ENCODE results near the gene CKB.
"Not testable (repeated sequence)": the region's sequence is repeated elsewhere in the genome, so short reads cannot be mapped to it uniquely, and the experiment has no call there.

Gene CKB

DNA sequence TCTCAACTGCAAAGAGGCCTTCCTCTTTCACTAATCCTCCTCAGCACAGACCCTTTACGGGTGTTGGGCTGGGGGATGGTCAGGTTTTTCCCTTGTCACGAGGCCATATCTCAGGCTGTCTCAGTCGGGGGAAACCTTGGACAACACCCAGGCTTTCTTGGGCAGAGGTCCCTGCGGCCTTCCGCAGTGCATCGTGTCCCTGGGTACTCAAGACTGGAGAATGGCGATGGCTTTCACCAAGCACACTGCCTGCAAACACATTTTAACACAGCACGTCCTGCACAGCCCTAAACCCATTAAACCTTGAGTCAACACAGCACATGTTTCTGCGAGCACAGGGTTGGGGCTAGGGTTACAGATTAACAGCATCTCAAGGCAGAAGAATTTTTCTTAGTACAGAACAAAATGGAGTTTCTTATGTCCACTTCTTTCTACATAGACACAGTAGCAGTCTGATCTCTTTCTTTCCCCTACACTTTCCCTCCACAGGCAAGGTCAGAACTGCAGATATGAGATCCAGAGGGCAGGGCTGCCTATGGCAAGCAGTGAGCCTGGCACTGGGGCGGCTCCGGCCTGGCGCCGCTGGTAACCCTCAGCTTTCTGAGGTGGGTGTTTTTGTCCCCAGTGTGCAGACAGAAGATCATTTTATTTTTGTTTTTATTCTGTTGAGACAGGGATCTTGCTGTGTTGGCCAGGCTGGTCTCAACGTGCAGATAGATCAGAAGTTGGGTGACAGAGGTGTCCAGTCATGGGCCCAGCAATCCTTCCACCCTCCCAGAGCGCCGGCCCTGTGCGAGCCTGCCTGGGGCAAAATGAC lies 3.0 kb upstream of the CKB start:
- not testable (repeated sequence) for DNase-seq

DNA sequence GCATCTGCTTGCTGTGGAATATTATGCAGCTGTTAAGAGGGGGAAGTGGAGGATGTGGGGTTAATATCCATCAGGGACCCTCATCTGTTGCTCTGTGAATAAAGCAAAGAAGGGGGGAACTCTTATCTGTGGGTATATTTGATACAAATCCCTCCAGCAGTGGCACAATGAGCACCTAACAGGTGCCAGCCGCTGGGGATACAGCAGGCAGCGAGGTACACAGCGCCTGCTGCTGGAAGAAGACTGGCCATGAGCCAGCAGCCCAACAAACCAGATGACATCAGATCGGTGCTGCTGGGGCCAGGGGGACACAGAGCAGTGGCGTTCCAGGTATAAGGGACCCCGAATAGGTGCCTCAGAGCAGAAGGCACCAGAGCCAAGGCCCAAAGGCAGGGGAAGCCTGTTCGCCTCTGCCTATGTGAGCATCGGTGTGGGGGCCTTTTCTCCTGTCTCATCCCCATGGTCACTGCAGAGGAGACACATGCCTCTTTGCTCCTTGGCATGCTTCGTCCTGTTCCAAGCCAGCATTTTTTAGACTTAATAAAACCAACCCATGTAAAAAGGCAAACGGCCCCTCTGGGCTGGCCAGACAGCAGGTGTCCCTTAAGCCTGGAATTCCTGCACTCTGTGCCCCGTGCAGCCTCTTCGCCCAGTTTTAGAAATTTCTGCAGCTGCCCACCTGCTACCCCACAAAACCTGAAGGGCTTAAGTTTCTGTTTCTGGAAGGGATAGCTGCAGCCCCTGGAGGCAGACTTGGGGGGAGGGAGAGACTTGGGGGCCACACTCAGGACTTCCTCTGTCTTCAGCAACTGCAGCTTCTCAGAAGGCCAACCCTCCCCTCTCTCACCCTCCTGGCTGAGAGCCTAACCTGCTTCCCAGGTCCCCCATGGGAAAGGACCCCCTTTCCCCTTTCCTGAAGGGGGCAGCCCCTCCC lies 1.6 kb upstream of the CKB start:
- no peak for DNase-seq

DNA sequence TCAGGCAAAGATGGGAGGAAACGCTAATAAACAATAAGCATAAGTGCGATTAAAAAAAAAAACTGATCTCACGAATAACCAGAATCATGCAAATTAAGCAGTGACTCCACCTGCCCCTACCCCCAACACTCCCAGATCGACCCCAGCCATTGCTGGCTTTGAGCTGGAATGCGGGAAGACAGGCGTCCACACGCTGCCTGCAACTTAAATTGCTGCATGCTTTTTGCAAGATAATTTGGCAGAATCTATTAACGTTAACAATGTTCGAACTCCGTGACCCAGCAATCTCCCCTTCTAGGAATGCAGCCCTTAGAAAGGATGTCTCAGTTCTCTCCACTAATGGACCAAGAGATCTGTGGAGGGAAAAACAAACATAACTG lies 935 bp upstream of the CKB start:
- DNase-seq = no peak

DNA sequence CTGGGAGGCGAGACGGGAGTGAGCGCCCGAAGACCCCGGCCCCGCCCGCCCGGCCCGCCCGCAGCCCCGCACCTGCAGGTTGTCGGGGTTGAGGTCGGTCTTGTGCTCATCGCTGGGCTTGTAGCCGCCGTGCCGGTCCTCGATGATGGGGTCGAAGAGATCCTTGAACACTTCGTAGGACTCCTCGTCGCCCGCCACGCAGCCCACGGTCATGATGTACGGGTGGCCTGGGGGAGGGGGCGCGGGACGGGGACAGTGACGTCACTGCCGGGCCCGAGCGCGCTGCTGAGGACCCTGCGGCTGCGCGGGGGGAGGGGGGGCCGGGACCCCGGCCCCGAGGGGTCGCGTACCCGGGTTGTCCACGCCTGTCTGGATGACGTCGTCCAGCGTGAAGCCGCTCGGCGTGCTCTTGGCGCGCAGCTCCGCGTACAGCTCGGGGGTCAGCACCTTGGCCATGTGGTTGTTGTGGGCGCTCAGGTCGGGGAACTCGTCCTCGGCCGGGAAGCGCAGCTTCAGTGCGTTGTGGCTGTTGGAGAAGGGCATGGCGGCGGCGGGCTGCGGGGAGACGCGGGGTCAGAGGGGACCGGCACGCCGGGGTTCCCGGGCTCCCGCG lies 573 bp downstream of the CKB start:
- no peak for DNase-seq

DNA sequence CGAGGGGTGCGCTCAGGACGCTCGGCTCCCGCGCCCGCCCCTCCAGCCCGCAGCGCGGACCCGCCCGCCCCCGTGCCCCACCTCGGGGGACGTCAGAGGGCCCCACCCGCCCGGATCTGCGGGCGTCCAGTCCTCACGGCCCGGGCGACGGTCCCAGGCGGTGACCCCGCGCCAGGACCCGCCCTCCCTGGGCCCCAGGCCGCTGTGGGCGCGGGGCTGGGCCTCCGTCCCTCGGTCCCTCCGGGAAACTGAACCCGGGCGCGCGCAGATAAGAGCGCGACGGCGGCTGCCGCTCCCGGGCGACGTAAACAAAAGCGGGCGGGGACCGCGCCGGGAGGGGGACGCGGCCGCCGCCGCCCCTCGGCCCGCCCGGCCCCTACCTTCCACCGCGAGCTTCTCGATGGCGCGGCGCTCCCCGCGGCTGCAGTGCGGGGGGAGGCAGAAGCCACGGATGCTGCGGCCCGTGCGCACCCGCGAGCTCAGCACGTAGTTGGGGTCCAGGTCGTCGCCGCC lies 1.1 kb downstream of the CKB start:
- no peak for DNase-seq

DNA sequence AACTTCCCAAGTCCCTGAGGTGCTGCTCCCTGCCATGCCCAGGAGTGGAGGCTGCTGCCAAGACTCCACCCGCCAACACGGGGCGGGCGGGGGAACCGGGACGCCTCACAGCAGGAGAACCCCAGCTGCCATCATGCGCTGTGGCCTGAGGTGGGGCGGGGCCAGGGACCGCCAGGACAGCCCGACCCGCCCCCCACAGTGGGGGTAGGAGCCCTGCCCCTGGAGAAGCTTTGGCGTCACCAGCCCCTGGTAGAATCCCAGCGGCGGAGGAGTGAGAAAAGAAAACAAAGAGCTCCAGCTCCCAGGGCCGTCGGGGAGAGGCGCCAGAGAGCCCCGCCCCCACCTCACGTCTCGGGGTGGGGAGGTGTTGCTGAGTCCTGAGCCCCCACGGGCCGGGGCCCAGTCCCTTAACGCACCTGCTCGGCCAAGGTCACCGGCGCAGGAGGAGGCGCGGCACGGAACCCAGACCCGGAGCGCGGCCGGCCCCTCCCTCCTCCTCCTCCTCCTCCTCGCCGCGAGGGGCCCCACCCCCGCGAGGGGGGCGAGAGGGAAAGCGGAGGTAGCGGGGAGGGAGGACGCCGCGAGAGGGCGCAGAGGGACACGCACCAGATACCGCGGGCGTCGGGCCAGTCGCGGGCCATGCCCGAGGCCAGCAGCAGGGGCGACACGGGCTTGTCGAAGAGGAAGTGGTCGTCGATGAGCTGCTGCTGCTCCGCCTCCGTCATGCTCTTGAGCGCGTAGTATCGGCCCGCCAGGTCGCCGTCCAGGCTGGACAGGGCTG lies 1.8 kb downstream of the CKB start:
- peak; percentile 64 for DNase-seq

DNA sequence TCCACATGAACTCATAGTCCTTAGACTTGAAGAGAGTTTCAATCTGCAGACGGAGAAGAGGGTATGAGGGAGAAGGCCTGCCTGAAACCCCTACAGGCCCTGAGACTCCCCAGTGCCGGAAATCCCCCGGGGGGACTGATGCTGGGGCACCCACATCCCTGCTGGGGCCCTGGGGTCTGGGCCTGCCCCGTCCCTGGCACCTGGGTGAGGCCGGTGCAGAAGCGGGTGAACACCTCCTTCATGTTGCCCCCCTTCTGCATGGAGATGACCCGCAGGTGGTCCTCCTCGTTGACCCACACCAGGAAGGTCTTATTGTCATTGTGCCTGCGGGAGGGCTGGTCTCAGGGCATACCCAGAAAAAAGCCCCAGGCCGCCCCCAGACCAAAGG lies 2.4 kb downstream of the CKB start:
- no peak for DNase-seq

DNA sequence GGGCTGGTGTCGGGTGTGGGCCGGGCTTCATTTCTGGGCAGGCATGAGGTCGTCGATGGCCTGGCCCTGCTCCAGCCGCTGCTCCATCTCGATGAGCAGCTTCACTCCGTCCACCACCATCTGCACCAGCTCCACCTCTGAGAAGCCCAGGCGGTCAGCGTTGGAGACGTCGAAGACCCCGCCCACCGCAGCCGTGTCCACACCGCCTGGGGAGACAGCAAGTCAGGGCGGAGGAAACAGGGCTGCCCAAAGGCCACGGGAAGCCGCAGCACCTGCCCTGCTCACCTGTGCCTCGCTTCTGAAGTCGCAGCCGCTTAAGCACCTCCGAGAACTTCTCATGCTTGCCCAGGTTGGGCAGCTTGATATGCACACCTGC lies 2.8 kb downstream of the CKB start:
- no peak for DNase-seq

DNA sequence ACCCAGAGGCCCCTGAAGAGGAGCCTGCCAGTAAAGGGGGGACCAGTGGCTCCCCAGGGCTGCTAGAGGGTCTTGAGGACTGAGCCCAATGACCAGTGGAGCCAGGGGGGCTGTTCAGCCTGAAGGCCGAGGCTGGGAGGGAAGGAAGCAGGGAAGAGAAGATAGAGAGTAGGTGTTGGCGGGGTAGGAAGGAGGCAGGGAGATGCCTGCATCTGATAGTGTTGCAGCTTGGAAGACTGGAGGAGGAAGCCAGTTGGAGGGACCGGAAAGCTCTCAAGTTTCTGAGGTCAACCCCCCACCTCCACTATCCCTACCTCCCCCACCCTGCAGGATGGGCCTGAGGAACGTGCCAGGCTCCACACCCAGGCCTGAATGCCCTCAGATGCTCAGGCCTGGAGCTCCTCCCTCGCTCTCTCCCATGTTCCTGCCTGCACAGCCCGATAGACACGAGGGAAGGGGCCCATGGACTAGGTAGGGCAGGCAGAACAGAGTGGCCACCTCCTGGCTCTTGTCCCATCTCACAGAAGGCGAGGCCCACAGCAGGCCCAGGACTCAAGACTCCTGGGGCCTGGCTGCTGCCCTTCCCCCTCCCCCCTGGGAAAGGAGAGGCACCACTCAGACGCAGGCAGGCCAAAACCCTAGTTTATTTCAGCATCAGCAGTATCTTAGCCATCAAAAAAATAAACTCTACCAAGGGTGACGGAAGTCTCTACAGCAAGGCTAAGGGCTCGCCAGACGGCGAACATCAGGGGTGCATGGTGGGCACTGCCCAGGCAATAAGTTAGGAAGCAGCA lies 3.4 kb downstream of the CKB start:
- no peak for DNase-seq

DNA sequence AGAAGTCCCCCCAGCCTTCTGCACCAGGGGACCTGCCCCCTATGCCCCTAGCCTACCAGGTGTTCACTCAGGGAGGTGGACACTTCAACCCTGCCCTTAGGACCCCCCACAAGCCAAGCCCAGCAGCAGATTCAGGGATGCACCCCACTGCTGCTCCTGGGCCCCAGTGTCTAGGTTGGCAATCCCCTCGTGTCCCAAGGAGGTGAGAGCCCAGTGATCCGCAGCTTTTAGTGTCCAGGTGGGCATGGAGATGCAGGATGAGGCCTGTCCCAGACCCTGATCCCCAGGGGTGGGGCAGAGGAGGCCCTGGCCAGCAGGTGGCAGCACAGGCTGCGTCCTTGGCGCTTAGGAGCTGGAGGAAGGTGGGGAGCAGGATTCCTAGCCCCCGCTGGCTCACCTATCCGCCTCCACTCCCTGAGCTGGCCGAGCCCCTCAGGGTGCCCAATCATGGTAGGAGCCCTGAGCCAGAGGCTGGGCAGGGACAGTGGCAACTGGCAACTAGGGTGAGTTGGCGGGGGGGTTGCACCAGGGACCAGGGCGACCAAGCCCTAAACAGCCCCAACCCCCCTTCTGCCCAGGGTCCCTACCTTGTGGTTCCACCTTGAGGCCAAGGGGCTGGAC lies 4.1 kb downstream of the CKB start:
- peak; percentile 62 for DNase-seq

DNA sequence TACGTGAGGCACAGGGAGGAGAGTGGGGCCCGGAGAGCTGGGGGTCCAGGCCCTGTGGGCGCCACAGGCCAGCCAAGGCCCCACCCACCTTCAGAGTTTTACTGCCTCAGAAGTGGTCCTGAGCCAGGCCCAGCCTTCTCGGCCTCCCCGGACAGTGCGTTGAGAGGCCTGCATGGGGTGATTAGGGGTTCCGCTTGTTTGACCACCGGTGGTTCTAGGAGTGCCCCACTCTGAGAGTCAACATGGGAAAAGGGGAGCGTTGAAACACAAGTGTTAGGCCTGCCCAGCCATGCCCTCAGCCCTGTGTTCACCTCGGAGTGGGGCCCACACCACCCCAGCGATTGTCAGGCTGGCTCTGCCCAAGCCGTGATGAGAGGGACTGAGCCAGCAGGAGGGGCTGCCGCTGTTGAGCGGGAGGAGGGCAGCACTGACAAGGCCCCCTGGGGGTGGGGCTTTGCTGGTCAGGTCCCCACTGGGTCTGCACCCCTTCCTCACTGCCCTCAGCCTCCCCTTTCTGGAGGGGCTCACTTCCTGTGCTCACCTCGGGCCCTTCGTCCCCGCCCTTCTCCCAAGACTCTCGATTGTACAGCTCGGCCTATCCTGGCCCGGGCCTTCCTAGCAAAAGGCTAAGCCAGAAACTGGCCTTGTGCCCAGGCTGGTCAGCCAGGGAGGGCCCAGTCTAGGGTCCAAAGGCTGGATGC lies 4.8 kb downstream of the CKB start:
- DNase-seq = no peak

DNA sequence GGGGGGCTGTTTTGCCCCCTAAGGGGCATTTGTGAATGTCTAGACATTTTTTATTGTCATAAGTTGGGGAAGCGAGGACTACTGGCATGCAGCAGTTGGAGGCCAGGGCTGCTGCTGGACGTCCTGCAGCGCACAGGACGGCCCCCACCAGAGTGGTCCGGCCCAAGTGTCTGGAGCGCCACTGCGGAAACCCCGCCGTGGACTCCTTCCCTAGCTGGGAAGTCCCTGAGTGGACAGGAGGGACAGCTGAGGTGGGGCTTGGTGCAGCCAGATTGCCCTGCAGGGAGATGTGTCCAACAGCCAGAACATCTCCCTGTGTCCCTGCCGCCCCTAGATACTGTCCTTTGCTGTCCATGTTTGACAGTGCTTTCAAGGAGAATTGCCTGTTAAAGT lies 5.5 kb downstream of the CKB start:
- DNase-seq = no peak

DNA sequence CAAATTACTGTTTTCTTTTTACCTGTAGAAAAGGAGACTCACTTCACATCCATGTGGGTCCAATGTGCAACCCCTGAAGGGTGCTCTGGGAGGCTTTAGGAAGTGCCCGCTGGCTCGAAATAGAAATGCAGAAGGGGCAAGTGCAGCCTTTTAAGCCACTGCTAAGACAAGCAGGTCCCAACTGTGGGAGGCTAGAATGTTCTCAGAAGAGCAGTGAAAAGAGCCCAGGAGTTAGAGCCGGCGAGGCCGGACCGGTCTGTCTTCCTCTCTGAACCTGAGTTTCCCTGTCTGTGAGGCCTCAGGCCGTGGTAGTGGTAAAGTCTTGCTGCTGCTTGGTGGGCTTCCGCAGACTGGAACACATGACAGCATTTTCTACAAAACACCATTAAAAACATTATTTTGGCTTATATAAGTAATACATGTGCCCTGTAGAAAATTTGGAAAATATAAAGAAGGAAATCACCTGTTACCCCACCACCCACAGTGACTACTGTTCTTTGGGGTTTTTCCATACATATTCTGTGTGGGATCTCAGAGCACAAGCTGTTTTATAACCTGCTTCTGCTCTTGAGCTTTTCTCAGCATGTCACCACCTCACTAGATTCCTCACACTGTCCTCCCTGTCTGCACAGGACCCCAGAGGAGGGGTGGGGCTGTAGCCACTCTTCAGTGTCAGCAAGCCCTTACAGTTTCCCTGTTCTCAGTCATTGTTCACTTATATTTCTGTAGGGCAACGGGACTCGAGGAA lies 6.0 kb downstream of the CKB start:
- no peak for DNase-seq

DNA sequence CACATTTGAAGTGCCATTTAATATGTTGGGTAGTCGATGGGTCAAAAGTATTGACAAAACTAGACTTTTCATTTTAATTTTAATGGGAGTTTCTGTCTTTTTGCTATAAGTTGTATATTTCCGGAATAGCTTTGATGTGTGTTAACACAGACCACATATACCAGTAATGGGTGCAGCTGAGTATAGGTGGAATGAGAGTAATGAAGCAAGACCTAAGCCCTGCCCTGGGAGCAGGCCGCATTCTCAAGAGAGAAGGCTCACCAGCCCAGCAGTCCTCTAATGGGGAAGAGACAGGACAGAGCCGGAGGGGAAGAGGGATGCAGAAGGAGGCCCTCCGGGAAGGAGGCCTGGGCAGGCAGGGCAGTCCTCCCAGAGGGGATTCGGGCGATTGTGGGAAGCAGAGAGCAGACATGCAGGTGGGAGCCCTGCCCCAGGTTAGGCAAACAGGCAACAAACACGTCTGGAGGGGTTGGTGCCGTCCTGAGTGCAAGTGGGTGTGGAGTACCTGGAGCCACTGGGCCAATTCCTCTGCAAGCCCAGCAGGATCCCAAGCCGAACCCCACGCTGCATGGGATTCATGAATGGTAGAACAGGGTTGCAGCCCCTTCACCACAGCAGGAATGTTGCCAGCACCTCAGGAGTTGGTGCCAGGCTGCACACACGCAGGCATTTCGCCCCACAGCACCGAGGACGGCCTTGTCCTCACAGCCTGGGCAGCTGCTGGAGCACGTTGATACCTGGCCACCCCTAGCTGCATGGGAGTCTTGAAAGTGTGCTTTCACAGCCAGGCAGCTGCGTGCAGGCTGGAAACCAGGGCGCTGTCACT lies 7.8 kb downstream of the CKB start:
- no peak for DNase-seq

DNA sequence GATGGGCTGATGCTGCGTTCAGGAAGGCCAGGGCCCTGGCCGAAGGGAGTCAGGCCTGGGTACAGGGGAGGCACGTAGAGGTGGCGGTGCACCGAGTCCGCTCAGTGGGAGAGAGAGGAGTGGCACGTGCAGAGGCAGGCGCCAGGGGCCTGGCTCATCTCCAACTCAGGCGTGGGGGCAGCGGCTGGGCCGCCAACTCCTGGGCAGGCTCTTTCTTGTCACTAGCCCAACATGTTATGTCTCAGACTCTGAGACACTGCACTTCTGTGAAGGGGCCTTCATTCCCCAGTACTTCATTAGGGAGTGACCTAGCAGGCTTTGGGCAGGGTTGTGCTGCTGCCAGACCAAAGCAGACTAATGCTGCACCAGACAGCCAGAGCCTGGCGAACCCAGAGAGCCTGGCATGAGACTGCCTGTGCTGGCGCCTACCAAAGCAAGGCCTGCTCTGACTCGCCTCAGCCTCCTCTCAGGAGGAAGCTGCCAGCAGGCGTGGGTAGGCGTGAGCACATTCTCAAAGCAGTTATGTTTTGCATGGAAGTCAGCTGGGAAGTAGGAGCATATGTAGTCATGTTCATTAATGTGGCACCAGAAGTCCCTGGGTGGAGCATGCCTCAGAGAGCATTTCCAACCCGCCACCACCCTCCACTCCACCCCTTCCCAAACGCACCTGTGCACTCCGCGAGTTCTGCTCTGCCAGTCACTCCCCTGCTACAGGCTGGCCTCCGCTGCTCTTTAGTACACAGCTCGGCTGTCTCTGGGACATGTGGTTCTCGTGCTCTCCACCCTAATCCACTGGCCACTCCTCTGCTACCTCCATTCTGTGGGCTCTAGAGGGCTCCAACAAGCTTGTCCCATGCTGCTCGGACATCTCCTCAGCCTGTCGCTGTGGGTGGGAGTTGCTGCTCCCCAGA lies 9.7 kb downstream of the CKB start:
- no peak for DNase-seq

DNA sequence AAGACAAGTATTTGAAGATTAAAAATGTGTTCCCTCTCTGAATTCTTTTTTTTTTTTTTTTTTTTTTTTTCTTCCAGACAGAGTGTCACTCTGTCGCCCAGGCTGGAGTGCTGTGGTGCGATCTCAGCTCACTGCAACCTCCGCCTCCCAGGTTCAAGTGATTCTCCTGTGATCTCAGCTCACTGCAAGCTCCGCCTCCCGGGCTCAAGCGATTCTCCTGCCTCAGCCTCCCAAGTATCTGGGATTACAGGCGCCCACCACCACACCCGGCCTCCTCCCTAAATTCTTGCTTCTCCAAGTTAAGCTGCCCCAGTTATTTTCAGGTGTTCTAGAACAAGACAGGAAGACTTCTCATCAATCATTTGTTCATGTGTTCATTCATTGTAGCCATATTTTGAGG lies 10.4 kb downstream of the CKB start:
- not testable (repeated sequence) for DNase-seq
